OCI-LY1 (cell line): ENCODE data around the gene TBL2.
"Not testable (repeated sequence)": the region's sequence is repeated elsewhere in the genome, so short reads cannot be mapped to it uniquely, and the experiment has no call there.

Experiments
- H2AFZ ChIP-seq: fragments of 200-600 bp; sonication (generic), shearing (Covaris generic); 2 replicates; pipeline ENCODE4 v1.6.0; 2014; ENCODE audit warnings: antibody characterized with exemption, mild to moderate bottlenecking, low read length
- H3F3A ChIP-seq: fragments of 200-600 bp; sonication (generic), shearing (Covaris generic); 2 replicates; pipeline ENCODE4 v1.6.0; 2014; ENCODE audit warnings: mild to moderate bottlenecking, antibody characterized with exemption, low read length, moderate library complexity; ENCODE audit not compliant: insufficient read depth
- H3K27ac ChIP-seq: fragments of 200-600 bp; sonication (generic); 2 replicates; pipeline ENCODE4 v1.5.1; 2014; ENCODE audit warnings: low read length, mixed run types, mild to moderate bottlenecking, low read depth; ENCODE audit not compliant: poor library complexity, severe bottlenecking
- H3K27me3 ChIP-seq: fragments of 200-600 bp; sonication (generic); 2 replicates; pipeline ENCODE4 v1.6.0; 2014; ENCODE audit warnings: antibody characterized with exemption, mild to moderate bottlenecking, low read length, moderate library complexity; ENCODE audit not compliant: insufficient read depth
- H3K36me3 ChIP-seq: fragments of 200-600 bp; sonication (generic); 2 replicates; pipeline ENCODE4 v1.6.1; 2014; ENCODE audit warnings: mild to moderate bottlenecking, antibody characterized with exemption, low read length, moderate library complexity, mixed read lengths; ENCODE audit not compliant: insufficient read depth
- H3K4me1 ChIP-seq: fragments of 200-600 bp; sonication (generic); 2 replicates; pipeline ENCODE4 v1.5.1; 2014; ENCODE audit warnings: mild to moderate bottlenecking, low read length, moderate library complexity; ENCODE audit not compliant: insufficient read depth, severe bottlenecking
- H3K4me2 ChIP-seq: fragments of 200-600 bp; sonication (generic), shearing (Covaris generic); 2 replicates; pipeline ENCODE4 v1.6.1; 2014; ENCODE audit warnings: low read length
- H3K4me3 ChIP-seq: fragments of 200-600 bp; sonication (generic); 2 replicates; pipeline ENCODE4 v1.5.1; 2014; ENCODE audit warnings: low read length, low read depth, mild to moderate bottlenecking, mixed read lengths; ENCODE audit not compliant: poor library complexity, severe bottlenecking
- H3K79me2 ChIP-seq: fragments of 200-600 bp; shearing (Covaris generic); 2 replicates; pipeline ENCODE4 v1.6.1; 2016; ENCODE audit warnings: mixed run types, low read length, mixed read lengths; ENCODE audit not compliant: insufficient read depth
- H3K9ac ChIP-seq: fragments of 200-600 bp; sonication (generic), shearing (Covaris generic); 2 replicates; pipeline ENCODE4 v1.6.1; 2014; ENCODE audit warnings: mild to moderate bottlenecking, low read length, mixed read lengths
- H3K9me2 ChIP-seq: fragments of 200-600 bp; sonication (generic), shearing (Covaris generic); 2 replicates; pipeline ENCODE4 v1.6.1; 2014; ENCODE audit warnings: low read depth, mild to moderate bottlenecking, low read length, mixed read lengths
- H3K9me3 ChIP-seq: fragments of 200-600 bp; shearing (Covaris generic); 2 replicates; pipeline ENCODE4 v1.6.1; 2014; ENCODE audit warnings: low read length, mixed read lengths
- H4K20me1 ChIP-seq: fragments of 200-600 bp; sonication (generic), shearing (Covaris generic); 2 replicates; pipeline ENCODE4 v1.6.0; 2016; ENCODE audit warnings: mild to moderate bottlenecking, low read length; ENCODE audit not compliant: insufficient read depth
- CTCF ChIP-seq: fragments of 200-600 bp; sonication (generic), shearing (Covaris generic); IDR thresholded peaks from 2 replicates; pipeline ENCODE4 v1.5.1; 2017; ENCODE audit warnings: mild to moderate bottlenecking, antibody characterized with exemption, low read length, moderate library complexity, mixed read lengths
- EZH2 ChIP-seq: fragments of 200-600 bp; sonication (generic), shearing (Covaris generic); IDR thresholded peaks from 2 replicates; pipeline ENCODE4 v1.8.0; 2017; ENCODE audit warnings: borderline replicate concordance, mixed run types, mild to moderate bottlenecking, antibody characterized with exemption, low read length, moderate library complexity, mixed read lengths

Gene TBL2

GRCh38 chr7:73617520-73617919 lies 39.1 kb upstream of the TBL2 start:
- not testable (repeated sequence) for H4K20me1 ChIP-seq, H3K4me2 ChIP-seq, H3K9me2 ChIP-seq, H3K9me3 ChIP-seq, H3K27ac ChIP-seq, H2AFZ ChIP-seq, H3K79me2 ChIP-seq, H3K9ac ChIP-seq, H3K4me1 ChIP-seq, H3K36me3 ChIP-seq, H3F3A ChIP-seq, H3K4me3 ChIP-seq
- H3K27me3 ChIP-seq, result peaks cover 14% of the 10 kb centered on the region

- H2AFZ ChIP-seq, result no peak overlapping the region
- TF ChIP-seq EZH2, result no peak
- TF ChIP-seq CTCF, result peak; percentile 11; the same call in 1 of the 2 replicates
- H3K4me2 ChIP-seq, result no peak overlapping the region
- no peaks in the 10 kb centered on the region for H3K79me2 ChIP-seq
- no peak overlapping the region for H3K9ac ChIP-seq
- no peaks in the 10 kb centered on the region for H3F3A ChIP-seq
- H4K20me1 ChIP-seq, result no peaks in the 10 kb centered on the region
- H3K9me2 ChIP-seq, result no peaks in the 10 kb centered on the region
- no peaks in the 10 kb centered on the region for H3K9me3 ChIP-seq
- H3K27me3 ChIP-seq, result peaks cover 14% of the 10 kb centered on the region
- no peak overlapping the region for H3K27ac ChIP-seq
- no peak overlapping the region for H3K4me3 ChIP-seq
- no peaks in the 10 kb centered on the region for H3K4me1 ChIP-seq
- no peaks in the 10 kb centered on the region for H3K36me3 ChIP-seq
Observed at GRCh38 chr7:73615886-73616285, 37.5 kb upstream of the TBL2 start.

GRCh38 chr7:73614937-73615336 lies 36.6 kb upstream of the TBL2 start:
- not testable (repeated sequence) for H3F3A ChIP-seq, H3K9me3 ChIP-seq, H3K4me3 ChIP-seq, H3K4me2 ChIP-seq, H3K36me3 ChIP-seq, H3K9me2 ChIP-seq, H4K20me1 ChIP-seq, H3K79me2 ChIP-seq, H3K4me1 ChIP-seq, H3K27ac ChIP-seq, H2AFZ ChIP-seq, H3K9ac ChIP-seq
- peaks cover 14% of the 10 kb centered on the region for H3K27me3 ChIP-seq

- no peaks in the 10 kb centered on the region for H3K9me3 ChIP-seq
- H3K4me1 ChIP-seq, result no peaks in the 10 kb centered on the region
- H3K79me2 ChIP-seq, result no peaks in the 10 kb centered on the region
- H3F3A ChIP-seq, result no peaks in the 10 kb centered on the region
- no peaks in the 10 kb centered on the region for H3K36me3 ChIP-seq
- no peaks in the 10 kb centered on the region for H4K20me1 ChIP-seq
- H2AFZ ChIP-seq, result no peak overlapping the region
- no peak overlapping the region for H3K4me3 ChIP-seq
- no peaks in the 10 kb centered on the region for H3K9me2 ChIP-seq
- peaks cover 14% of the 10 kb centered on the region for H3K27me3 ChIP-seq
- TF ChIP-seq EZH2 (no peak), CTCF (no peak)
- no peak overlapping the region for H3K27ac ChIP-seq
- H3K4me2 ChIP-seq, result no peak overlapping the region
- no peak overlapping the region for H3K9ac ChIP-seq
Observed at GRCh38 chr7:73613954-73614735, 35.8 kb upstream of the TBL2 start.
